ENCODE results near the gene ADAMTS14.
A peak's percentile ranks its signal among the peaks of the same experiment; 100 is the strongest.

Gene ADAMTS14

GRCh38 chr10:70775679-70776454 is 103.6 kb downstream of the ADAMTS14 start:
- H3K27ac ChIP-seq: no peak overlapping the region
- H3K9me3 ChIP-seq (ENCODE audit: low read depth, low read length): no peaks in the 10 kb centered on the region
- H3K36me3 ChIP-seq (ENCODE audit: insufficient read depth, low read length): no peaks in the 10 kb centered on the region
- TF ChIP-seq POLR2AphosphoS5 (IDR thresholded peaks at IDR 0.05; ENCODE audit: borderline replicate concordance, low read depth, low read length) (no peak), EZH2 (IDR thresholded peaks at IDR 0.05) (no peak), FOXP2 (optimal IDR thresholded peaks at IDR 0.05; ENCODE audit: control extremely low read depth, extremely low read length, insufficient read depth) (no peak)
- no peak overlapping the region for H3K9ac ChIP-seq (ENCODE audit: insufficient read length)
- no peak for DNase-seq (ENCODE audit: low read depth, low spot score)
- H3K4me3 ChIP-seq: no peak overlapping the region

- no peak for DNase-seq (ENCODE audit: low read depth, low spot score)
- H3K27ac ChIP-seq: no peak overlapping the region
Observed at GRCh38 chr10:70776455-70777005, 104.2 kb downstream of the ADAMTS14 start.

GRCh38 chr10:70777063-70777875 is 105.0 kb downstream of the ADAMTS14 start:
- Histone ChIP-seq H3K36me3 (ENCODE audit: insufficient read depth, low read length) (no peaks in the 10 kb centered on the region), H3K9ac (ENCODE audit: insufficient read length) (no peak overlapping the region), H3K27ac (no peak overlapping the region), H3K9me3 (ENCODE audit: low read depth, low read length) (no peaks in the 10 kb centered on the region), H3K4me3 (no peak overlapping the region)
- no peak for DNase-seq (ENCODE audit: low read depth, low spot score)
- TF ChIP-seq POLR2AphosphoS5 (IDR thresholded peaks at IDR 0.05; ENCODE audit: borderline replicate concordance, low read depth, low read length) (no peak), EZH2 (IDR thresholded peaks at IDR 0.05) (no peak), FOXP2 (optimal IDR thresholded peaks at IDR 0.05; ENCODE audit: control extremely low read depth, extremely low read length, insufficient read depth) (no peak)

More at GRCh38 chr10:70776455-70777005, 104.2 kb downstream of the ADAMTS14 start:
- Histone ChIP-seq H3K4me3 (no peak overlapping the region), H3K36me3 (ENCODE audit: insufficient read depth, low read length) (no peaks in the 10 kb centered on the region), H3K9ac (ENCODE audit: insufficient read length) (no peak overlapping the region), H3K9me3 (ENCODE audit: low read depth, low read length) (no peaks in the 10 kb centered on the region)
- TF ChIP-seq FOXP2 (optimal IDR thresholded peaks at IDR 0.05; ENCODE audit: control extremely low read depth, extremely low read length, insufficient read depth) (no peak), POLR2AphosphoS5 (IDR thresholded peaks at IDR 0.05; ENCODE audit: borderline replicate concordance, low read depth, low read length) (no peak), EZH2 (IDR thresholded peaks at IDR 0.05) (no peak)

GRCh38 chr10:70778267-70778924 is 106.1 kb downstream of the ADAMTS14 start:
- Histone ChIP-seq H3K9ac (ENCODE audit: insufficient read length) (no peak overlapping the region), H3K27ac (no peak overlapping the region), H3K9me3 (ENCODE audit: low read depth, low read length) (no peaks in the 10 kb centered on the region), H3K4me3 (0 out of 2 replicates have a peak overlapping the region, but pooled peaks have one; percentile 22), H3K36me3 (ENCODE audit: insufficient read depth, low read length) (no peaks in the 10 kb centered on the region)
- no peak for DNase-seq (ENCODE audit: low read depth, low spot score)
- TF ChIP-seq POLR2AphosphoS5 (IDR thresholded peaks at IDR 0.05; ENCODE audit: borderline replicate concordance, low read depth, low read length) (no peak), FOXP2 (optimal IDR thresholded peaks at IDR 0.05; ENCODE audit: control extremely low read depth, extremely low read length, insufficient read depth) (no peak)

GRCh38 chr10:70779088-70779487 is 106.8 kb downstream of the ADAMTS14 start:
- Histone ChIP-seq H3K27ac (no peak overlapping the region), H3K9ac (ENCODE audit: insufficient read length) (no peak overlapping the region), H3K9me3 (ENCODE audit: low read depth, low read length) (no peaks in the 10 kb centered on the region), H3K36me3 (ENCODE audit: insufficient read depth, low read length) (no peaks in the 10 kb centered on the region), H3K4me3 (no peak overlapping the region)
- TF ChIP-seq EZH2 (IDR thresholded peaks at IDR 0.05): no peak
- TF ChIP-seq FOXP2 (optimal IDR thresholded peaks at IDR 0.05; ENCODE audit: control extremely low read depth, extremely low read length, insufficient read depth): no peak
- no peak for TF ChIP-seq POLR2AphosphoS5 (IDR thresholded peaks at IDR 0.05; ENCODE audit: borderline replicate concordance, low read depth, low read length)
- no peak for DNase-seq (ENCODE audit: low read depth, low spot score)

DNA sequence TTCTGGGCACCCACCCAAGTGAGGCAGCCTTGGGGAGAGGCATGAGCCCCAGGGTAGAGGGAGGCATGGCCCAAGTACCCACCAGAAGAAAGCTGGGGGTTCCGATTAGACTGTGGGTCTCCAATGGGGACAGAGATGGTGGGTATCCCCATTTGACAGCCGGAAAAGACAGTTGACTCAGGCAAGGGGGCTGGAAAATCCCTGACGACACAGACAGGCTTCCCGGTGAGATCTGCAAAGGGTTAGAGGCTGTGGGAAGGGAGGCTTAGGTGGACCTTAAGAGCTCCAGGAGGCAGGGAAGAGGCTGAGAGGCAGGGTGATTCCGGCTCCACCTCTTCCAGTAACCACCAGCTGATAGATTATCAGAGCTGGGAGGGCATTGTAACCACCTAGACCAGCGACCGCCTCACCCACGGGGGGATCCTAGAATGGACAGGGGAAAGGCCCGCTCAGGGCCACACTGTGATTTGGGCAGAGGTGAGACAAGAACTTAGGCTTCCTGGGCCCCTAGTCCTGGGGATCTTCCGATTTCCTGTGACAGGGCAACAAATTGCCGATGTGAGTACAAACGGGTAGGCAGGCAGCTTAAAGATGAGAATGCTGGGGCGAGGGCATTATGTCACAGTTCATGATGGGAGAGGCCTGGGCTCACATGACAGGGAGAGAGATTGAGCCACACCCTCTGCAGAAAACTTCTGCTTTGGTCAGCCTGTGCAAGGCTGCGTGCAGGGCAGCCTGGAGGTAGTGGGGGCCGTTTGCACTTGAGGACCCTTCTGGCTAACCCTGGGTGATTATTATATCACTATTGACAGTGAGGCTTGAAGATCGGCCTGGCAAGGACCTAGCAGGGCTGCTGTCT is 107.4 kb downstream of the ADAMTS14 start:
- Histone ChIP-seq H3K4me3 (no peak overlapping the region), H3K9me3 (ENCODE audit: low read depth, low read length) (no peaks in the 10 kb centered on the region), H3K27ac (no peak overlapping the region), H3K9ac (ENCODE audit: insufficient read length) (no peak overlapping the region), H3K36me3 (ENCODE audit: insufficient read depth, low read length) (no peaks in the 10 kb centered on the region)
- TF ChIP-seq FOXP2 (optimal IDR thresholded peaks at IDR 0.05; ENCODE audit: control extremely low read depth, extremely low read length, insufficient read depth) (no peak), EZH2 (IDR thresholded peaks at IDR 0.05) (no peak), POLR2AphosphoS5 (IDR thresholded peaks at IDR 0.05; ENCODE audit: borderline replicate concordance, low read depth, low read length) (no peak)
- no peak for DNase-seq (ENCODE audit: low read depth, low spot score)

DNA sequence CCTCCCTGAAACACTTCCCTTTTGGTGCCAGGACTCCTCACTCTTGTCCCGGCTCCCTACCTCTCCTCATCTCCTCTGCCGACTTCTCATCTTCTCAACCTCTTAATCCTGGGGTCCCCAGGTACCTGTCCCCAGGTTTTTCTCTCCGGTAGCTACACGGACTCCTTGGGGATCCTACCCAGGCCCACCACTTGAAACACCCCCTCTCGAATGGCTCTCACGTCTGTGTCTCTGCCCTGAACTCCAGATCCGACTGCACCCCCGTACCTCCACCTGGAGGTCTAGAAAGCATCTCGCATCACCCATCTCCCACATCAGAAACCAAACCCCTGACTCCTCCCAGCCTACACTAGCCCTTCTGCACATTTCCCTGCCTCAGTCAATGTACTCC is 108.1 kb downstream of the ADAMTS14 start:
- TF ChIP-seq POLR2AphosphoS5 (IDR thresholded peaks at IDR 0.05; ENCODE audit: borderline replicate concordance, low read depth, low read length) (no peak), FOXP2 (optimal IDR thresholded peaks at IDR 0.05; ENCODE audit: control extremely low read depth, extremely low read length, insufficient read depth) (no peak), EZH2 (IDR thresholded peaks at IDR 0.05) (no peak)
- Histone ChIP-seq H3K4me3 (no peak overlapping the region), H3K36me3 (ENCODE audit: insufficient read depth, low read length) (no peaks in the 10 kb centered on the region), H3K9ac (ENCODE audit: insufficient read length) (no peak overlapping the region), H3K27ac (no peak overlapping the region), H3K9me3 (ENCODE audit: low read depth, low read length) (no peaks in the 10 kb centered on the region)
- DNase-seq (ENCODE audit: low read depth, low spot score): no peak
